ENCODE data around the gene QSOX2.

- TF ChIP-seq, protein P1, sequence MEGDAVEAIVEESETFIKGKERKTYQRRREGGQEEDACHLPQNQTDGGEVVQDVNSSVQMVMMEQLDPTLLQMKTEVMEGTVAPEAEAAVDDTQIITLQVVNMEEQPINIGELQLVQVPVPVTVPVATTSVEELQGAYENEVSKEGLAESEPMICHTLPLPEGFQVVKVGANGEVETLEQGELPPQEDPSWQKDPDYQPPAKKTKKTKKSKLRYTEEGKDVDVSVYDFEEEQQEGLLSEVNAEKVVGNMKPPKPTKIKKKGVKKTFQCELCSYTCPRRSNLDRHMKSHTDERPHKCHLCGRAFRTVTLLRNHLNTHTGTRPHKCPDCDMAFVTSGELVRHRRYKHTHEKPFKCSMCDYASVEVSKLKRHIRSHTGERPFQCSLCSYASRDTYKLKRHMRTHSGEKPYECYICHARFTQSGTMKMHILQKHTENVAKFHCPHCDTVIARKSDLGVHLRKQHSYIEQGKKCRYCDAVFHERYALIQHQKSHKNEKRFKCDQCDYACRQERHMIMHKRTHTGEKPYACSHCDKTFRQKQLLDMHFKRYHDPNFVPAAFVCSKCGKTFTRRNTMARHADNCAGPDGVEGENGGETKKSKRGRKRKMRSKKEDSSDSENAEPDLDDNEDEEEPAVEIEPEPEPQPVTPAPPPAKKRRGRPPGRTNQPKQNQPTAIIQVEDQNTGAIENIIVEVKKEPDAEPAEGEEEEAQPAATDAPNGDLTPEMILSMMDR (IDR thresholded peaks at IDR 0.05 in 2 of 3, conservative IDR thresholded peaks at IDR 0.05 in 1 of 3; ENCODE audit: borderline replicate concordance in 1 of 3, insufficient read depth in 1 of 3, low read depth in 2 of 3, low read length in 2 of 3), result no peak
- TF ChIP-seq POLR2A (IDR thresholded peaks at IDR 0.05; ENCODE audit: borderline replicate concordance, extremely low read depth, insufficient read depth, insufficient read length) (no peak), EZH2phosphoT487 (IDR thresholded peaks at IDR 0.05; ENCODE audit: borderline replicate concordance) (no peak), YY1 (IDR thresholded peaks at IDR 0.05; ENCODE audit: extremely low read depth, insufficient replicate concordance, low read depth, low read length) (no peak), ZNF274 (IDR thresholded peaks at IDR 0.05; ENCODE audit: low read depth, low read length) (no peak), ZBTB33 (IDR thresholded peaks at IDR 0.05; ENCODE audit: extremely low read depth, insufficient replicate concordance, low read length) (no peak), EZH2 (IDR thresholded peaks at IDR 0.05) (no peak), RAD21 (IDR thresholded peaks at IDR 0.05; ENCODE audit: low read depth) (no peak), SIN3A (IDR thresholded peaks at IDR 0.05; ENCODE audit: low read depth) (no peak), POLR2AphosphoS5 (IDR thresholded peaks at IDR 0.05; ENCODE audit: low read depth, low read length) (no peak), ATF3 (IDR thresholded peaks at IDR 0.05) (no peak)
- TF ChIP-seq, protein P2, sequence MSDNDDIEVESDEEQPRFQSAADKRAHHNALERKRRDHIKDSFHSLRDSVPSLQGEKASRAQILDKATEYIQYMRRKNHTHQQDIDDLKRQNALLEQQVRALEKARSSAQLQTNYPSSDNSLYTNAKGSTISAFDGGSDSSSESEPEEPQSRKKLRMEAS (IDR thresholded peaks at IDR 0.05), result no peak
These were observed 7.9 kb downstream of the QSOX2 start for GRCh38 chr9:136237486-136238341.
